DND-41 (cell line): ENCODE data around the gene RBMS2.
"Not testable (repeated sequence)": the region's sequence is repeated elsewhere in the genome, so short reads cannot be mapped to it uniquely, and the experiment has no call there.

ENCODE experiments used
- ATAC-seq: fragments of 200-7000 bp; cut with Tn5 transposase; 3 replicates; pipeline ENCODE4 v1.9.1; 2021; ENCODE audit warnings: low read depth; ENCODE audit not compliant: insufficient read depth
- DNase-seq: peaks from one replicate; pipeline ENCODE4 v3.0.0-alpha.2; 2020
- H2AFZ ChIP-seq: 2 replicates; pipeline ENCODE4 v1.6.0; 2012; ENCODE audit warnings: low read depth, low read length
- H3K27ac ChIP-seq: 2 replicates; pipeline ENCODE4 v1.5.1; 2012; ENCODE audit warnings: low read length, inconsistent platforms
- H3K27me3 ChIP-seq: fragments of 200-600 bp; sonication (generic); 2 replicates; pipeline ENCODE4 v1.6.0; 2012; ENCODE audit warnings: low read length, mild to moderate bottlenecking, inconsistent platforms; ENCODE audit not compliant: insufficient read depth, poor library complexity
- H3K36me3 ChIP-seq: 2 replicates; pipeline ENCODE4 v1.5.1; 2012; ENCODE audit warnings: low read length, inconsistent platforms; ENCODE audit not compliant: insufficient read depth
- H3K4me1 ChIP-seq: 2 replicates; pipeline ENCODE4 v1.5.1; 2012; ENCODE audit warnings: mild to moderate bottlenecking, low read length; ENCODE audit not compliant: insufficient read depth
- H3K4me2 ChIP-seq: 2 replicates; pipeline ENCODE4 v1.6.0; 2012; ENCODE audit warnings: mild to moderate bottlenecking, moderate library complexity, low read length, inconsistent platforms; ENCODE audit not compliant: insufficient read depth
- H3K4me3 ChIP-seq, 2 experiments: fragments of 200-600 bp in 1 of 2; shearing (Covaris generic) in 1 of 2; 2 replicates each; pipeline ENCODE4 v1.5.1; 2012 to 2016; ENCODE audit warnings: inconsistent platforms in 2 of 2, low read length in 2 of 2, mild to moderate bottlenecking in 2 of 2, low read depth in 1 of 2, moderate library complexity in 1 of 2
- H3K79me2 ChIP-seq: 2 replicates; pipeline ENCODE4 v1.6.0; 2012; ENCODE audit warnings: low read length, inconsistent platforms; ENCODE audit not compliant: insufficient read depth
- H3K9ac ChIP-seq: 2 replicates; pipeline ENCODE4 v1.6.0; 2012; ENCODE audit warnings: low read depth, mild to moderate bottlenecking, inconsistent platforms, low read length, moderate library complexity
- H3K9me3 ChIP-seq: 2 replicates; pipeline ENCODE4 v1.5.1; 2012; ENCODE audit warnings: low read length, moderate library complexity, mild to moderate bottlenecking, inconsistent platforms; ENCODE audit not compliant: insufficient read depth, severe bottlenecking
- H4K20me1 ChIP-seq: 2 replicates; pipeline ENCODE4 v1.6.0; 2012; ENCODE audit warnings: low read length; ENCODE audit not compliant: insufficient read depth
- EZH2 ChIP-seq: IDR thresholded peaks from 3 replicates; pipeline ENCODE4 v1.6.1; 2012; ENCODE audit warnings: borderline replicate concordance, low read depth, mild to moderate bottlenecking, moderate library complexity, low read length, inconsistent platforms; ENCODE audit not compliant: severe bottlenecking
- TF ChIP-seq, protein P1 (sequence below): IDR thresholded peaks from 2 replicates; pipeline ENCODE4 v1.5.1; 2012; ENCODE audit warnings: borderline replicate concordance, low read length, moderate library complexity, mild to moderate bottlenecking; ENCODE audit not compliant: poor library complexity, severe bottlenecking; ENCODE audit errors: extremely low read depth

The RBMS2 gene

DNA sequence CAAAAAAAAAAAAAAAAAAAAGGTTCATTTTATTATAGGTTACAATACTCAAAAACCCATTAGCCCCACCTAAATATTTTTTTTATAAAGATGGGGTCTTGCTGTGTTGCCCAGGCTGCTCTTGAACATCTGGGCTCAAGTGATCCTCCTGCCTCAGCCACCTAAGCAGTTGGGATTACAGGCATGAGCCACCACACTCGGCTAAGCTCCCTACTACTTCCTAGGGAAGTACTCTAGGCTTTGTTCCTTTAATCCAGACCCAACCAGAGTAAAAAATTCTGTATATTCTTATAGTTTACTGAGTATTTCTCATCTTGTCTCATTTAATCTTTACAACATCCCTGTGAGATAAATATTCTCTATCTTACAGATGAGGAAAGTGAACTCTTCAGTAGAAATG, 50.7 kb downstream of the RBMS2 start:
- ATAC-seq (no peak), DNase-seq (no peak)
- Histone ChIP-seq H3K9me3 (no peaks in the 10 kb centered on the region), H3K36me3 (no peaks in the 10 kb centered on the region; the same call in 1 of the 2 replicates), H3K4me1 (peaks cover 20% of the 10 kb centered on the region), H3K27me3 (no peaks in the 10 kb centered on the region), H3K4me3 (no peak overlapping the region), H4K20me1 (no peaks in the 10 kb centered on the region), H3K9ac (no peak overlapping the region), H3K79me2 (no peaks in the 10 kb centered on the region), H3K27ac (no peak overlapping the region), H3K4me2 (no peak overlapping the region), H2AFZ (no peak overlapping the region)
- TF ChIP-seq EZH2: no peak
- TF ChIP-seq, protein P1, sequence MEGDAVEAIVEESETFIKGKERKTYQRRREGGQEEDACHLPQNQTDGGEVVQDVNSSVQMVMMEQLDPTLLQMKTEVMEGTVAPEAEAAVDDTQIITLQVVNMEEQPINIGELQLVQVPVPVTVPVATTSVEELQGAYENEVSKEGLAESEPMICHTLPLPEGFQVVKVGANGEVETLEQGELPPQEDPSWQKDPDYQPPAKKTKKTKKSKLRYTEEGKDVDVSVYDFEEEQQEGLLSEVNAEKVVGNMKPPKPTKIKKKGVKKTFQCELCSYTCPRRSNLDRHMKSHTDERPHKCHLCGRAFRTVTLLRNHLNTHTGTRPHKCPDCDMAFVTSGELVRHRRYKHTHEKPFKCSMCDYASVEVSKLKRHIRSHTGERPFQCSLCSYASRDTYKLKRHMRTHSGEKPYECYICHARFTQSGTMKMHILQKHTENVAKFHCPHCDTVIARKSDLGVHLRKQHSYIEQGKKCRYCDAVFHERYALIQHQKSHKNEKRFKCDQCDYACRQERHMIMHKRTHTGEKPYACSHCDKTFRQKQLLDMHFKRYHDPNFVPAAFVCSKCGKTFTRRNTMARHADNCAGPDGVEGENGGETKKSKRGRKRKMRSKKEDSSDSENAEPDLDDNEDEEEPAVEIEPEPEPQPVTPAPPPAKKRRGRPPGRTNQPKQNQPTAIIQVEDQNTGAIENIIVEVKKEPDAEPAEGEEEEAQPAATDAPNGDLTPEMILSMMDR: no peak

DNA sequence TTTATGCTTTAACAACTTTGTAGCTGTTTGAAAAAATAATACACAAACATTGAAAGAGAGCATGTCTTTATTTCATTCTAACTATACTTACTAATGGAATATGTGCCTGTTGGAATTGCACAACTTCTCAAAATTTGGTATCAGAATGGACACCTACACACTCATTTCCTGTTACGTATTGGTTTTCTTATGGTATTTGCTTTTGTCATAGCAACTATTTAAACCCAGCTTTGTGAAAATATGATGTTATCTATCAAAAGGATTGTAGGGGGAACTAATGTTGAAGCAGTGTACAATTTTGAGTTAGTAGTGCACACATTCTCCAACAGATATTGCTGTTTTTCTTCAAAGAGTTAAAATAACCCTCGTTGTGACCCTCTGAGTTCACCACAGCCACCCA, 52.6 kb downstream of the RBMS2 start:
- Histone ChIP-seq H3K27me3 (no peaks in the 10 kb centered on the region), H3K36me3 (no peaks in the 10 kb centered on the region; the same call in 1 of the 2 replicates), H3K27ac (no peak overlapping the region), H4K20me1 (no peaks in the 10 kb centered on the region), H3K4me2 (no peak overlapping the region), H3K4me3 (no peak overlapping the region), H3K79me2 (no peaks in the 10 kb centered on the region), H3K9me3 (no peaks in the 10 kb centered on the region), H3K9ac (no peak overlapping the region), H3K4me1 (peaks cover 17% of the 10 kb centered on the region), H2AFZ (no peak overlapping the region)
- no peak for ATAC-seq
- no peak for DNase-seq
- TF ChIP-seq EZH2: no peak
- TF ChIP-seq, protein P1: no peak

DNA sequence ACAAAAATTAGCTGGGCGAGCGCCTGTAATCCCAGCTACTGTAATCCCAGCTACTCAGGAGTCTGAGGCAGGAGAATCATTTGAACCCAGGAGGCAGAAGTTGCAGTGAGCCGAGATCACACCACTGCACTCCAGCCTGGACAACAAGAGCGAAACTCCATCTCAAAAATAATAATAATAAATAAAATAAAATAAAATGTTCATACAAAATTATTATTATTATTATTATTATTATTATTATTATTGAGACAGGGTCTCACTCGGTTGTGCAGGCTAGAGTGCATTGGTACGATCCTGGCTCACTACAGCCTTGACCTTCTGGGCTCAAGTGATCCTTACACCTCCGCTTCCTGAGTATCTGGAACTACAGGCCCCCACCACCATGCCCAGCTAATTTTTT, 55.6 kb downstream of the RBMS2 start:
- ATAC-seq, H3K27ac ChIP-seq, H3K4me2 ChIP-seq: not testable (repeated sequence)

DNA sequence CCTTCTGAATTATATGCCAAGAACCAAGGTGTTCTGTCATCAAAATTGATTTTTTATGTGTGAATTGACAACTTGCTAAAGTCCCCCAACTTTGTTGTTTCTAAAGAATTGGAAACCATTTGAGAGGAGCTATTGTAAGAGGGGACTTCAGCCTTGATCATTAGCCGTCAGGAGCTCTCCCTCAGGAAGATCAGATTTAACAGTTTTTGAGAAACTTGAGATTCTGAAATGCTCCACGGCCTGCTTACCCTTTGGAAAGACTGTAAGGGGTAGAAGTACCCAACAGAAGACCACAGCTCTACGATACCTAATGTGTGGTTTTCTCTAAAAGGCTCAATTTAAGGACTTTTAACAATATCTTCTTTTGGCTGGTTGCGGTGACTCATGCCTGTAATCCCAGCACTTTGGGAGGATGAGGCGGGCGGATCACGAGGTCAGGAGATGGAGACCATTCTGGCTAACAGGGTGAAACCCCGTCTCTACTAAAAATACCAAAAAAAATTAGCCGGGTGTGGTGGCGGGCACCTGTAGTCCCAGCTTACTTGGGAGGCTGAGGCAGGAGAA, 57.4 kb downstream of the RBMS2 start:
- no peak for TF ChIP-seq EZH2
- Histone ChIP-seq H2AFZ (no peak overlapping the region), H3K4me1 (peaks cover 19% of the 10 kb centered on the region), H3K79me2 (no peaks in the 10 kb centered on the region), H3K9me3 (no peaks in the 10 kb centered on the region), H3K27me3 (no peaks in the 10 kb centered on the region), H3K36me3 (no peaks in the 10 kb centered on the region), H3K4me3 (no peak overlapping the region), H3K27ac (no peak overlapping the region), H4K20me1 (no peaks in the 10 kb centered on the region), H3K9ac (no peak overlapping the region), H3K4me2 (no peak overlapping the region)
- DNase-seq (no peak), ATAC-seq (no peak)

More for the DNA sequence above, 55.6 kb downstream of the RBMS2 start:
- H4K20me1 ChIP-seq, H3K27me3 ChIP-seq, H2AFZ ChIP-seq, DNase-seq, H3K9ac ChIP-seq, H3K9me3 ChIP-seq, H3K79me2 ChIP-seq, H3K4me3 ChIP-seq, H3K36me3 ChIP-seq: not testable (repeated sequence)
- H3K4me1 ChIP-seq: peaks cover 16% of the 10 kb centered on the region
